GM21576 (cell line): Measurements from ENCODE around the gene MESD.
A peak's percentile ranks its signal among the peaks of the same experiment; 100 is the strongest.
"Not testable (repeated sequence)": the region's sequence is repeated elsewhere in the genome, so short reads cannot be mapped to it uniquely, and the experiment has no call there.

ENCODE experiments used
- ATAC-seq: cut with Tn5 transposase; IDR thresholded peaks from one replicate; pipeline ENCODE4 v1.9.1; 2021; ENCODE audit warnings: mild to moderate bottlenecking, moderate library complexity; ENCODE audit not compliant: unreplicated experiment

The MESD gene

GRCh38 chr15:80966431-80967197, 23.0 kb downstream of the MESD start:
- no peak for ATAC-seq

DNA sequence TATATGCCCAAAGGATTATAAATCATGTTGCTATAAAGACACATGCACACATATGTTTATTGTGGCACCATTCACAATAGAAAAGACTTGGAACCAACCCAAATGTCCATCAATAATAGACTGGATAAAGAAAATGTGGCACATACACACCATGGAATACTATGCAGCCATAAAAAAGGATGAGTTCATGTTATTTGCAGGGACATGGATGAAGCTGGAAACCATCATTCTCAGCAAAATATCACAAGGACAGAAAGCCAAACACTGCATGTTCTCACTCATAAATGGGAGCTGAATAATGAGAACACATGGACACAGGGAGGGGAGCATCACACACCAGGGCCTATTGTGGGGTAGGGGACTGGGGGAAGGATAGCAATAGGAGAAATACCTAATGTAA, 24.2 kb downstream of the MESD start:
- ATAC-seq: not testable (repeated sequence)

DNA sequence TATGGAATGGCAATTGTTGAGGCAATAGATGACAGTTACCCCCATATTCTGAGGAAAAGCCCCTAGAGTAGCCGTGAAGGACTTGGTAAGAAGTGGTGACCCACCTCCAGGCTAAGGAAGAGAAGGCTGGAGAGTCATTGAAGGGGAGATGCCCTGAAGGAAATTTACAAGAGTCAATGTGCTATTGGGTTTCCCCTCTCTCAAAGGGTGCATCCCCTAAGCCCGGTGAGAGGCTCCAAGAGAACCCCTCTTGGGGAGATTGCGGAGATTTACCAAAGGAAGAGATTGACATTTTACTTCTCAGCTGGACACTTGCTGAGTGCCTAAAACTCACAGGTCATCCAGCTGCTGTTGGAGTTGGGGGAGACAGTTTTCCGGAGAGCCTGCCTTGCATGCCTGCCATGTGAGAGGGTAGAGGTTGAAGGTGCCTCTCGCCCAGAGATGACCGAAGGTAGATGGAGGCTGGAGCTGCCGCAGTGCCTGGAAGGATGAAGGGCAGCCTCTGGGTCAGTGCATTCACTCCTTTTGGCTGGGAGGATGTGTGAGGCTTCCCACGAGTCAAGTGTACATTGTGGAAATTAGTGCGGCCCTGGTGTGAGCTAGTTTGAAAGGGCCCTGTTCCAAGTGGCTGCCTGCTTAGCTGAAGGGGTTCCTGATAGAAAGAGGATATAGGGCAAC, 30.7 kb downstream of the MESD start:
- ATAC-seq: no peak

DNA sequence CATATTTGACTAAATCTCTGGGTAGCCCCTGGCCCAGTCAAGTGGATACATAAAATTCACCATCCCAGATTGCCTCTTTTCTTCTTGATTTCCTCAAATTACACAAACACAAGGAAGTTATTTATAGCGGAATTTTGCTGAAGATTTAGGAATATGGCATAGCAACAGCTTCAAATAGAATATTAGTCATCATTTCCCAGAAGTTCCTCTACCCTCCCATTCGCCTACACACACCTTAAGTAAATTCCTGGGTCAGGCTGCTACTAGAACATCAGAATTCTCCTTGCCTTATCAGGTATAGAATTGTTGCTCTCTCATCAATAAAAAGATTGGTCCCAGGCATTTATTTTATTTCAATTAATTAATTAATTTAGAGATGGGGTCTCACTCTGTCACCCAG, 31.6 kb downstream of the MESD start:
- no peak for ATAC-seq

GRCh38 chr15:80957556-80957955, 32.1 kb downstream of the MESD start:
- no peak for ATAC-seq

DNA sequence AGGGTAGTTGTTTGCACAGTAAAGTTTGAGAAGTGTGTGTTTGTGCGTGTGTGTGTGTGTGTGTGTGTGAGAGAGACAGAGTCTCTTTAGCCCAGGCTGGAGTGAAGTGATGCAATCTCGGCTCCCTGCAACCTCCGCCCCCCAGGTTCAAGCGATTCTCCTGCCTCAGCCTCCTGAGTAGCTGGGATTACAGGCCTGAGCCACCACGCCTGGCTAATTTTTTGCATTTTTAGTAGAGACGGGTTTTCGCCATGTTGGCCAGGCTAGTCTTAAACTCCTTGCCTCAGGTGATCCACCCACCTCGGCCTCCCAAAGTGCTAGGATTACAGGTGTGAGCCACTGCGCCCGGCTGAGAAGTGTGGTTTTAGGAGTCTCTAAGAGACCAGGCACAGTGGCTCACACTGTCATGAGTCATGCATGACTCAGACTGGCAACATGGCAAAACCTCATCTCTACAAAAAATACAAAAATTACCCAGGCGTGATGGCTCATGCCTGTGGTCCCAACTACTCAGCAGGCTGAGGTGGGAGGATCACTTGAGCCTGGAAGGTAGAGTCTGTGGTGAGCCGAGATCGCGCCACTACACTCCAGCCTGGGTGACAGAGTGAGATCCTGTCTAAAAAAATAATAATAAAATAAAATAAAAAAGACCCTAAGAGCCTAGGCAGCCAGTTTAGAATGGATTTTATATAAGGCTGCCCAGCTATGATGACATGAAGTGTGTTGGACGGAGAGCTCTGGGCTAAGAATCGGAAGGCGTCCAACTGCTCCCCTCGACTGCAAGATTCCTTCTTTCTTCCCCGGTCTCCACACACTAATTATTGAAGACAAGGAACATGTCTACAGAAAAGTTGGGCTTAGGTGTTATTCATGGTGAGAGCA, 33.8 kb downstream of the MESD start:
- ATAC-seq: peak; percentile 47

GRCh38 chr15:80953953-80954778, 35.5 kb downstream of the MESD start:
- ATAC-seq: no peak

DNA sequence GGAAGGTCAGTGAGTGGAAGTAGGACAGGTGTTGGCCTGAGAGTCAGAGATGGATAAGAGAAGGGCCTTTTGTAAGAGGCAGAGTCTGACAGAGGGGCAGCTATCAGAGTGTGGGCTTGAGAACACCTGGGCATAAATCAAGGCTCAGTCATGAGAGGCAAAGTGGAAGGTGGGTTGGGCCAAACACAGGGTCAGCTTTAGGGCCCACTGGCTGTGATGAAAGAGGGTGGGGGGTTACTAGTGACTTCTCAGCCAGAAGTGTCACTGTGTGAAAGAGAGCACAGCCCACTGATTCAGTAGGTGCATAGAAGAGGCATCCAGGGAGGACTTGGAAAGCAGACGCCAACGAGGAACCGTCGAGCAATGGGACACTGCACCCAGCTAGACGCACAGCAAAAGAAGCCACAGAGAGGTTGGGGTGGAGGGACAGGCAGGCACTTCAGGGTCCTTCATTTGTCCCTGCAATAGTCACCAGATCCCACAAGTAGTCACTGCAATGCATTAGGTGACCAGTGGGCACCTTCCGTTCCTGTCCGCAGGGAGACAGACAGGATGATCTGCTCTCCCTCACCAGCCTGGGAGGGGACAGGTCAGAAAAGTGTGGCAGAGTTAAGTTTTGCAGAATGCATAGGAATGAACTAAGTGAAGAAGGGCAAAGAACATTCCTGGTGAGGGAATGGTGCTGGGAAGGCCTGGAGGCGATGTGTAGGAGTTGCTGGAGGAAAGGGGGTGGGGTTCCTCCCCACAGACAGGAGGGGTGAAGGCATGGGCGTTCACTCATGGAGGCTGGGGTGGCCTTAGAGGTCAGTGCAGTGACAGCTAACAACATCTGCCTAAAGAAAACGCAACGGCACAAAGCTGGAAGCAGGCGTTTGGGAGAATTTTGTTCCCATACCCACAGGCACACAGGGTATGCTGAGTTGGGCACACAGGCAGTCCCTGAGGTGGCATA, 36.3 kb downstream of the MESD start:
- ATAC-seq: no peak

GRCh38 chr15:80951941-80952340, 37.7 kb downstream of the MESD start:
- no peak for ATAC-seq

- ATAC-seq: no peak
These were observed 39.1 kb downstream of the MESD start for GRCh38 chr15:80950291-80951078.

GRCh38 chr15:80949756-80950155, 39.9 kb downstream of the MESD start:
- no peak for ATAC-seq

GRCh38 chr15:80948651-80949292, 40.8 kb downstream of the MESD start:
- ATAC-seq: no peak

GRCh38 chr15:80946576-80946975, 43.0 kb downstream of the MESD start:
- ATAC-seq: no peak

GRCh38 chr15:80945605-80946004, 44.0 kb downstream of the MESD start:
- no peak for ATAC-seq

DNA sequence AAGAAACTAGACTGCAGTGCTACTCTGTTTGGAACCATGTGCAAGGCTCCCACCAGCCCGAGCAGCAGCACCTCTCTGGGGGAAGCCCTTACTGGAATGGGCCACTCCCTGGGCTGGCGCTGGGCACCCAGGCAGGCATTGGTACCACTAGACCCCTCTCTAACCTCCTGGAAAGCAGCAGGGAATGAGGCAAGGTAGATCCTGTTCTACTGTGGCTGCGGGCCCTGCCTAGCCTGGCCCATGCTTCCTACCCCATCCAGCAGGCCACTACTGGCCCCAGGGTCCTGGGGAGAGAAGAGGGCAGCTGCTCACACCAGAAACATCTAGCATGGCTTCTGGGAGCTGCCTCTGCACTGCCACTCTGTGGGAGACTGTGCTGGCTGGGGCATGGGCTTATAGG, 44.8 kb downstream of the MESD start:
- no peak for ATAC-seq

- no peak for ATAC-seq
These were observed 46.7 kb downstream of the MESD start for GRCh38 chr15:80942746-80943565.

- no peak for ATAC-seq
These were observed 47.4 kb downstream of the MESD start for GRCh38 chr15:80942266-80942665.
